Left renal pelvis (tissue), 4 donors: Measurements from ENCODE around the gene PLIN4. TPM values are rescaled to one million over a fixed set of nuclear protein-coding genes. Genes with fewer than 3 reads are reported as not detected.
A peak's percentile ranks its signal among the peaks of the same experiment; 100 is the strongest.

Source experiments
- DNase-seq, 4 donors: peaks; one replicate each; pipeline ENCODE4 v3.0.0-alpha.2; 2013; ENCODE audit warnings: low read depth in 4 of 4, low spot score in 3 of 4
- polyA plus RNA-seq, 4 donors: library from polyadenylated mRNA; unstranded; fragments of 120-200 nt; gene quantifications; one replicate each; pipeline ENCODE4 v1.2.1, GENCODE V29; 2013; ENCODE audit not compliant: insufficient read length in 4 of 4

Gene PLIN4
- polyA plus RNA-seq, 4 donors = 0.43 to 2.1 (median 0.86) TPM

GRCh38 chr19:4495471-4495870 is 22.8 kb downstream of the PLIN4 start:
- DNase-seq = no peak

GRCh38 chr19:4494691-4495064 is 23.6 kb downstream of the PLIN4 start:
- DNase-seq = no peak

GRCh38 chr19:4493929-4494690 is 24.2 kb downstream of the PLIN4 start:
- DNase-seq = no peak

- no peak for DNase-seq
These were observed 25.0 kb downstream of the PLIN4 start for GRCh38 chr19:4493104-4493928.

- no peak for DNase-seq
These were observed 25.8 kb downstream of the PLIN4 start for GRCh38 chr19:4492337-4493103.

- no peak for DNase-seq
These were observed 26.8 kb downstream of the PLIN4 start for GRCh38 chr19:4491446-4491845.

- DNase-seq = no peak
These were observed 29.8 kb downstream of the PLIN4 start for GRCh38 chr19:4488496-4488895.

- no peak for DNase-seq
These were observed 30.7 kb downstream of the PLIN4 start for GRCh38 chr19:4487572-4487971.

- DNase-seq = no peak
These were observed 34.9 kb downstream of the PLIN4 start for GRCh38 chr19:4483385-4483784.

GRCh38 chr19:4482721-4483364 is 35.4 kb downstream of the PLIN4 start:
- no peak for DNase-seq

GRCh38 chr19:4477034-4477801 is 41.1 kb downstream of the PLIN4 start:
- no peak for DNase-seq

- peak in 2 of 4 donors; percentile 35 to 39 for DNase-seq
These were observed 43.7 kb downstream of the PLIN4 start for GRCh38 chr19:4474514-4475022.

GRCh38 chr19:4473763-4474513 is 44.3 kb downstream of the PLIN4 start:
- no peak for DNase-seq

GRCh38 chr19:4473011-4473762 is 45.1 kb downstream of the PLIN4 start:
- no peak for DNase-seq

GRCh38 chr19:4472174-4472974 is 45.9 kb downstream of the PLIN4 start, which contains the start of gene HDGFL2:
TSS of gene HDGFL2 (plus strand) at chr19:4472297. CDS start at chr19:4472351, 54 bp downstream.
- no peak for DNase-seq

GRCh38 chr19:4471403-4472173 is 46.7 kb downstream of the PLIN4 start:
- DNase-seq = peak; percentile 100

- no peak for DNase-seq
These were observed 50.5 kb downstream of the PLIN4 start for GRCh38 chr19:4467835-4468234.
